Stimulated activated CD8-positive, alpha-beta memory T cell treated with anti-CD3 and anti-CD28 coated beads, Interleukin-7, amount 100 ng/mL, for 4 hours (primary cell): ENCODE measurements around the gene AUNIP.

Experiments
- DNase-seq, 2 donors: peaks; one replicate each; pipeline ENCODE4 v3.0.0-alpha.2; 2020; ENCODE audit warnings: low read depth in 2 of 2

Gene AUNIP

GRCh38 chr1:25889470-25889869 lies 30.2 kb upstream of the AUNIP start:
- DNase-seq: no peak

DNA sequence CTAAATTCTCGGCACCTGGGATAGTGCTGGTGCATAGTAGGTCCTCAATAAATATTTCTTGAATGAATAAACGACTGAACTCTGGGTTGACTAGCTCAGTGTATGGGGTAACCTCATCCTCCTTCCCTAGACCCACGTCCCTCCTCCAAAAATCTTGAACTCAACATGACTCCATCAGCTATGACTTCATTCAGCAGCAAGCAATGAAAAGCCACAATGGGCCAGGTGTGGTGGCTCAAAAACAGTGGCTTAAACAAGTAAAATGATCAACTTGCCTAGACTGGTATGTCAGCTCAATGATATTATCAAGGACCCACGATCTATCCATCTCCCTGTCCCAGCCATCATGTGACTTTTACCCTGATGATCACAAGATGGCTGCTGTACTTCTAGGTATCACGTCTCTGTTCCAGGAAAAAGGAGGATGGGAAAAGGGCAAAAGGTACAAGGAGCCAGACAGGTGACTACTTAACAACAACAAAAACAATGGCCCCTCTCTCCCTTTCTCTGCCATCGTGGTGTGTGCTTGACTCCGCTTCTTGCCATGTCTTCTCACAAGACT lies 29.2 kb upstream of the AUNIP start:
- DNase-seq: no peak

DNA sequence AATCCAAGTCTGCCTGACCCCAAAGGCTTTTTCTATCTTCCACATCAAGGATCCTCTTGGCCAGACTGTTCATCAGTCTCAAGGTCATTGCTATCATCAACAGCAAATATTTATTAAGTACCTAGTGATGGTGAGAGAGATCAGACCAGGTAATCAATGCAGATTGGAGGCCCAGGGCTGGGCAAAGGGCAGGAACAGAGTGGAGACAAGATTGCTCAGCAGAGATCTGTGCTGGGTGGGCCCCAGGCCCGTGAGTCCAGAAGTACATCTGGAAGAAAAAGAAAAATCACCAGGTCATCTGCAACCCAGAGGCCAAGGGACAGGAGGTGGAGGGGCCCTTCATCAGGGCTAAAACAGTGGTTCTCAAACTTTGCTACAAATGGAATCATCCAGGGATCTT lies 26.3 kb upstream of the AUNIP start:
- DNase-seq: no peak

DNA sequence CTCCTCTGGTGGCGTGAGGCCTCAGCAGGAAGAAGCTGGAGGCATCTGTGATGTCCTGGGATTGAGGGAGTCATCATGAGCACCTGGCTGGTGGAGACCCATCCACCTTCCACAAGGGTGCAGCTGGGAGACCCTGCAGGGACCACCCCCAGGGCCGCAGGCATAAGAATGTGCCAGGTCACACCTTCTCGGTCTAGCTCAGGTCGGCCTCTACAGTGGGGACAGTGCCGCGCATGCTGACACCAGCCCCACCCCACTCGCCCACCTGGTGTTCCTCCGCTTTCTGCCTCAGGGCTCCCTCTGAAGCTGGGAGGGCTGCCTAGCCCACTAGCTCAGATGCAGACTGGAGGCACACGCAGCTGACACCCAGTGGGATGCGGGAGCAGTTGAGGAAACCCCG lies 22.0 kb upstream of the AUNIP start:
- DNase-seq: no peak

GRCh38 chr1:25880518-25880917 lies 21.3 kb upstream of the AUNIP start:
- DNase-seq: no peak

DNA sequence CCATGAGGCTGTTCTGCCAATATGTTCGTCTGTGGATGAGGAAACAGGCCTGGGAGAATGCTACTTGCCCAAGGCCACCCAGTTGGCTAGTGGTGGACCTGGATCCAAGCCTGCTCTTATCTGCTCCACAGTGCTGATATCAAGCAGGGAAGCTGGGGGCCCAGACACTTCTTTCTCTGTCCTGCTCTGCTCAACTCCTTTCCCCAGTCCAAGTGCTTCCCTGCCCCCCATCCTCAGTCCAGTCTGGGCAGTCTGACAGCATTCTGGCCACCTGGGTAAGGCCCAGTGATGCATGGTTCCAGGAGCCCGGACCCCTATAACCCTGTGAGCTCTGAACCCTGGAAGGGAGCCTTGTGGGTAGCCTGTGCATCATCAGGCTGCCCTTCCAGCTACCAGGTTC lies 20.4 kb upstream of the AUNIP start:
- DNase-seq: no peak

- no peak for DNase-seq
Observed at GRCh38 chr1:25878690-25879089, 19.4 kb upstream of the AUNIP start.

- DNase-seq: no peak
Observed at GRCh38 chr1:25877155-25877554, 17.9 kb upstream of the AUNIP start.

- no peak for DNase-seq
Observed at GRCh38 chr1:25876693-25877077, 17.4 kb upstream of the AUNIP start.

- DNase-seq: peak in 1 of 2 donors; percentile 33
Observed at GRCh38 chr1:25875856-25876692, 16.8 kb upstream of the AUNIP start.

DNA sequence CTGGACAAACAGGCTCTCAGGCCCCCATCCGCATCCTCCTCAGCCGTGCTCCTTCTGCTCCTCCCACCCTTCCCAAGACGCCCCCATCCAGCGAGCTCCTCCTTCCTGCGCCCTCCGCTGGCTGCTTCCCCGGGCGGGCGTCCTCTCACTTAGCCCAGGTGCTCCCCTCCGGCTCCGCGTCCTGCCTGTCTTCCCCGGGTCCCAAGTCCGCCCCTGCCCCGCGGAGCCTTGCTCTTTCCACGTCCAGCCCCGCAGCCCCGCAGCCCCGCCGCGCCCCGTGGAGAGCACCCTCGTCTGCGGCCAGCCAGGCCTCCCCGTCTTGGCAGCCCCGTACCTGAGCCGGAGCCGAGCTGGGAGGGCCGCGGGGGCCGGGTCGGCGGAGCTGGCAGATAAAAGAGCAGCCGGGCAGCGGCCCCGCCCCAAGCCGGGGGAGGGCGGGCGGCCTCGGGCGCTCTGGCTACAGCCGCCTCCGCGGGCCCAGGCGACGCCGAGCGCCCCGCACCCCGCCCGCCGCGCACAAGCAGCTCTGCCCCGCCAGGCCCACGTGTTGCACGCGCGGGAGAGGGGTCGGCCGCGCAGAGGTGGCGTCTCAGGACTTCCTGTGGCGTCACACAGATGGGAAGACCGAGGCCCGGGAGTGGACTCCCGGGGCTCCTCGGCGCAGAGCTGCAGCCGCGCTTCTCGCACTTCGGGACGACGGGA lies 16.0 kb upstream of the AUNIP start, which contains the start of gene PAQR7:
TSS of gene PAQR7 (minus strand) at position 555 of the 702 bp plus-strand sequence. CDS start 11,869 bp downstream, outside the sequence.
- DNase-seq: peak in 1 of 2 donors; percentile 67

- no peak for DNase-seq
Observed at GRCh38 chr1:25874635-25875153, 15.4 kb upstream of the AUNIP start.

- no peak for DNase-seq
Observed at GRCh38 chr1:25874209-25874608, 15.0 kb upstream of the AUNIP start.

GRCh38 chr1:25873120-25873519 lies 13.9 kb upstream of the AUNIP start:
- DNase-seq: no peak

GRCh38 chr1:25872713-25873112 lies 13.5 kb upstream of the AUNIP start:
- no peak for DNase-seq

GRCh38 chr1:25871704-25872494 lies 12.6 kb upstream of the AUNIP start:
- DNase-seq: no peak

GRCh38 chr1:25871086-25871703 lies 11.9 kb upstream of the AUNIP start:
- DNase-seq: no peak

- no peak for DNase-seq
Observed at GRCh38 chr1:25870614-25871013, 11.4 kb upstream of the AUNIP start.

DNA sequence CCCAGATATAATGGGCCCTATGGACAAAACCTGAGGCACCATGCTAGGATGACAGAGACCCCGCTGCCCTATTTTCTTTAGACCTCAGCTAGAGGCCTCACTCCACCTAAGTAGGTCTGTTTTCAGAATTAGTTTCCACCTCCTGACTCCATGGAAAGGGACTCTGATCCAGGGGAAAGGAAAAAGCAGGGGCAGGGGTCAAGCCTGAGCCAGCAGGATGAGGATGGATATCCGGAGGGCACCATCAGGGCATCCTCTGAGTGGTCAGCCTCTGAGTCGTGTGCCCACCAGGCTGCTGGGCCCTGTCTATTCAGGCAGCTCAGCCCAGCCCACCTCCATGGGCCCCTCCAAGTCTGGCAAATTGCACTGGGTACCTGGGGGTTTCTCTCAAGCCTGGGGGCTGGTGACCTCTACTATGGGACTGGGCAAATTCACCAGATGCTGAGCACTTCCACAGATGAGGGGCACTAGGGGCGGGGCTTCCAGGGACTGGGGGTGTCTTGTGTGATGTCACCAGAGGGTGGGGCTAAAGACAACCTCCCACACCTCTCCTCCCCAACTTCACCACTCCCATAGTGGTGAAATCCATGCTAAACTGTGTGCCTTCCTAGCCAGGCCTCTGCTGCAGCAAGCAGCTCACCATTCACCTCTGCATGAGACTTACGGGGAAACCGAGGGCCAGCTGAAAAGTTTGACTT lies 10.8 kb upstream of the AUNIP start:
- no peak for DNase-seq

DNA sequence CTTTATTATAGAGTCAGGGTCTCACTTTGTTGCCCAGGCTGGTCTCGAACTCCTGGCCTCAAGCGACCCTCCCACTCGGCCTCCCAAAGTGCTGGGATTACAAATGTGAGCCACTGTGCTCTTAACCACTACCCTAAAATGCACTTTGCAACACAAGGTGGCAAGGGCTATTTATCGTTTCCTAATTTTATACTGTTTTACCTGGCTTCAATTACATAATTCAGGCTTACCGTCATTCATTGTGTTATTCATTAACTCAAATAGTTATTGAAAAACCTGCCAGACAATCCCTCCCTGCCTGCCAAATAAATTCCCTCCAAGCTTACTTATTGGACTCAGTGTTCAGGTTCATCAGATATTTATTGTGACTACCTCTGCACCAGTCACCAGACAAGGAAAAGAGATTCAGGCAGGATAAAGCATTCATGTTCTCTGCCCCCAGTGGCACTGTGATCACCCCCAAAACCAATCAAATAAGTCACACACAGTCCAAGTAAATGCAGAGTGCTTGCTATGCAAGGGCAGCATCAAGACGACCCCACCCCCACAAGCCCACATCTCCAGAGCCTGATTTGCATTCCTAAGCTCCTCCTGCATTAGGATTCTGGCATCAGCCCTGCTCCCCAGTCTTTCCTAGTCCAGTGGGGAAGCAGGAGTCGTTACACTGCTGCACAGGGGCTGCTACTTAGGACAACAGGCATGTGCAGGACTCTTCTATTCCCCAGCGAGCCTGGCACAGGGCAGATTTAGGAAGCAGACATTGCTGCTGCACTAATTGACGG lies 8.1 kb upstream of the AUNIP start:
- no peak for DNase-seq
